ENCODE measurements around the gene FAM13A.

Gene FAM13A

DNA sequence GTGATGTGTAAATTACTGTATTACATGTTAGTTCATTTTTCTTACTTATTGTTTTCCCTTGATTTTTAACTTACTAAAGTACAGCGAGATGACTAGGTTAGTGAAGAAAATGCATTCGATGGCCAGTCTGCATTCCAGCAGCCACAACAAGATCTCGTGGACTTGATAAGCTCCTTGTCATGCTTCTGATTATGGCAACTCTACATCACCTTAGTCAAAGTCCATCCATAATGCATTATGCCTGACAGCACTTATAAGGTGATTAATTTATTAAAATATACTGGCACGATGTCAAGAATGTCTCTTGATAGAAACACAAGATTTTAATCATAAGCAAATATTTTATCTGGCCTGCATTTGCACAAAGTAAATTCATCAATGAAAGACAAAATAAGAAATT, 249.5 kb downstream of the FAM13A start:
- Histone ChIP-seq H3K4me3 (ENCODE audit: low read length) (no peak overlapping the region), H3K9ac (ENCODE audit: low read length) (no peak overlapping the region), H3K27ac (ENCODE audit: low read length) (no peak overlapping the region), H3F3A (ENCODE audit: insufficient read depth, low read length) (no peaks in the 10 kb centered on the region), H3K79me2 (ENCODE audit: low read length) (no peaks in the 10 kb centered on the region), H2AFZ (ENCODE audit: low read length) (no peak overlapping the region), H3K9me2 (replicated peaks; ENCODE audit: insufficient read depth, low read length) (no peaks in the 10 kb centered on the region), H3K36me3 (replicated peaks; ENCODE audit: insufficient read depth, low read length) (no peaks in the 10 kb centered on the region), H4K20me1 (ENCODE audit: insufficient read depth, low read length) (no peaks in the 10 kb centered on the region), H3K27me3 (replicated peaks; ENCODE audit: insufficient read depth, low read length) (no peaks in the 10 kb centered on the region), H3K9me3 (replicated peaks; ENCODE audit: insufficient read depth, low read length) (no peaks in the 10 kb centered on the region), H3K4me1 (ENCODE audit: low read length) (no peaks in the 10 kb centered on the region), H3K4me2 (ENCODE audit: low read depth, low read length) (no peak overlapping the region)
- TF ChIP-seq EZH2phosphoT487 (IDR thresholded peaks at IDR 0.05; ENCODE audit: low read length) = no peak
- TF ChIP-seq, protein P1, sequence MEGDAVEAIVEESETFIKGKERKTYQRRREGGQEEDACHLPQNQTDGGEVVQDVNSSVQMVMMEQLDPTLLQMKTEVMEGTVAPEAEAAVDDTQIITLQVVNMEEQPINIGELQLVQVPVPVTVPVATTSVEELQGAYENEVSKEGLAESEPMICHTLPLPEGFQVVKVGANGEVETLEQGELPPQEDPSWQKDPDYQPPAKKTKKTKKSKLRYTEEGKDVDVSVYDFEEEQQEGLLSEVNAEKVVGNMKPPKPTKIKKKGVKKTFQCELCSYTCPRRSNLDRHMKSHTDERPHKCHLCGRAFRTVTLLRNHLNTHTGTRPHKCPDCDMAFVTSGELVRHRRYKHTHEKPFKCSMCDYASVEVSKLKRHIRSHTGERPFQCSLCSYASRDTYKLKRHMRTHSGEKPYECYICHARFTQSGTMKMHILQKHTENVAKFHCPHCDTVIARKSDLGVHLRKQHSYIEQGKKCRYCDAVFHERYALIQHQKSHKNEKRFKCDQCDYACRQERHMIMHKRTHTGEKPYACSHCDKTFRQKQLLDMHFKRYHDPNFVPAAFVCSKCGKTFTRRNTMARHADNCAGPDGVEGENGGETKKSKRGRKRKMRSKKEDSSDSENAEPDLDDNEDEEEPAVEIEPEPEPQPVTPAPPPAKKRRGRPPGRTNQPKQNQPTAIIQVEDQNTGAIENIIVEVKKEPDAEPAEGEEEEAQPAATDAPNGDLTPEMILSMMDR (IDR thresholded peaks at IDR 0.05; ENCODE audit: low read length) = no peak
- TF ChIP-seq EZH2 (optimal IDR thresholded peaks at IDR 0.05; ENCODE audit: low read depth, low read length) = no peak
- DNase-seq = no peak

DNA sequence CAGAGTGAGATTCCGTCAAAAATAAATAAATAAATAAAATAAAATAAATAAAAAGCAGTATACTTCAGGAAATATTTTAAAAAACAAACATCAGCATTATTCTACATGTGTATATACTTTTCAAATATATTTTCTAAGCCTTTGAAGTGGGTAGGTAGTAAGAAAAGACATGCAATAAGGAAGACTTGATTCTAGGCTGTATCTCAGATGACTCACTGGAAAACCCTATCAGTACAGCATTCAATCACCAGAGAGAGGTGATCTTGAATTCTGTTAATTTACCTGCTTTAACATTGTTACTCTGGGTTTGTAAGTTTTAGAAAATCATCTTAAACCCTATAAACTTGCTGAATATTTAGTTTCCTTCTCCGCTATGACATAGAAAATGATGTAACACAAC, 252.8 kb downstream of the FAM13A start:
- H3F3A ChIP-seq (ENCODE audit: insufficient read depth, low read length) = no peaks in the 10 kb centered on the region
- H3K27me3 ChIP-seq (replicated peaks; ENCODE audit: insufficient read depth, low read length) = no peaks in the 10 kb centered on the region
- H4K20me1 ChIP-seq (ENCODE audit: insufficient read depth, low read length) = no peaks in the 10 kb centered on the region
- no peaks in the 10 kb centered on the region for H3K36me3 ChIP-seq (replicated peaks; ENCODE audit: insufficient read depth, low read length)
- no peak overlapping the region for H3K9ac ChIP-seq (ENCODE audit: low read length)
- TF ChIP-seq, protein P1 (IDR thresholded peaks at IDR 0.05; ENCODE audit: low read length) = no peak
- TF ChIP-seq EZH2phosphoT487 (IDR thresholded peaks at IDR 0.05; ENCODE audit: low read length) = no peak
- TF ChIP-seq EZH2 (optimal IDR thresholded peaks at IDR 0.05; ENCODE audit: low read depth, low read length) = no peak
- no peaks in the 10 kb centered on the region for H3K79me2 ChIP-seq (ENCODE audit: low read length)
- H3K9me3 ChIP-seq (replicated peaks; ENCODE audit: insufficient read depth, low read length) = no peaks in the 10 kb centered on the region
- no peak overlapping the region for H3K4me2 ChIP-seq (ENCODE audit: low read depth, low read length)
- no peak for DNase-seq
- no peak overlapping the region for H3K4me3 ChIP-seq (ENCODE audit: low read length)
- H3K9me2 ChIP-seq (replicated peaks; ENCODE audit: insufficient read depth, low read length) = no peaks in the 10 kb centered on the region
- no peak overlapping the region for H2AFZ ChIP-seq (ENCODE audit: low read length)
- H3K27ac ChIP-seq (ENCODE audit: low read length) = no peak overlapping the region
- 0 out of 2 replicates have a peak, but pooled peaks cover 5% of the 10 kb centered on the region for H3K4me1 ChIP-seq (ENCODE audit: low read length)

DNA sequence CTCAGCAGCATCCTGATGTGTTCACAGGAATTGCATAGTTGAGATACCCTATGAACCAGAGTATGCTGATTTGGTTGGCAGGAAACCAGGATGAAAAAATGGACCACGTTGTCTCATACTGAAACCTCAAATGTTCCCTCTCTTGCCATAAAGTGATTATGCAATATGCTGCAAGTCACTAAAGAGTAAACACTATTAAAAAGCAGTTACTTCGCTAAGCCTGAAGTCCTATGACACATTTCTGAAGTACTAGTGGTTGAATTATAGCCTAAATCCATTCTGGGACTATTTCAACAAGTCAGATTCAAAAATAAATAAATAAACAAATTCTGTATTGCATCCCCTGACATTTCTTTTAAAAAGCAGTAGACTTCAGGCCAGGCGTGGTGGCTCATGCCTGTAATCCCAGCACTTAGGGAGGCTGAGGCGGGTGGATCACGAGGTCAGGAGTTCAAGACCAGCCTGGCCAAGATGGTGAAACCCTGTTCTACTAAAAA, 253.3 kb downstream of the FAM13A start:
- 0 out of 2 replicates have a peak, but pooled peaks cover 5% of the 10 kb centered on the region for H3K4me1 ChIP-seq (ENCODE audit: low read length)
- TF ChIP-seq EZH2 (optimal IDR thresholded peaks at IDR 0.05; ENCODE audit: low read depth, low read length) (no peak), EZH2phosphoT487 (IDR thresholded peaks at IDR 0.05; ENCODE audit: low read length) (no peak)
- TF ChIP-seq, protein P1 (IDR thresholded peaks at IDR 0.05; ENCODE audit: low read length) = no peak
- H3F3A ChIP-seq (ENCODE audit: insufficient read depth, low read length) = no peaks in the 10 kb centered on the region
- H3K79me2 ChIP-seq (ENCODE audit: low read length) = no peaks in the 10 kb centered on the region
- H3K9ac ChIP-seq (ENCODE audit: low read length) = no peak overlapping the region
- no peak overlapping the region for H3K27ac ChIP-seq (ENCODE audit: low read length)
- no peaks in the 10 kb centered on the region for H3K36me3 ChIP-seq (replicated peaks; ENCODE audit: insufficient read depth, low read length)
- no peak for DNase-seq
- H2AFZ ChIP-seq (ENCODE audit: low read length) = no peak overlapping the region
- H3K4me2 ChIP-seq (ENCODE audit: low read depth, low read length) = no peak overlapping the region
- H3K27me3 ChIP-seq (replicated peaks; ENCODE audit: insufficient read depth, low read length) = no peaks in the 10 kb centered on the region
- H3K9me3 ChIP-seq (replicated peaks; ENCODE audit: insufficient read depth, low read length) = no peaks in the 10 kb centered on the region
- H3K9me2 ChIP-seq (replicated peaks; ENCODE audit: insufficient read depth, low read length) = no peaks in the 10 kb centered on the region
- H4K20me1 ChIP-seq (ENCODE audit: insufficient read depth, low read length) = no peaks in the 10 kb centered on the region
- no peak overlapping the region for H3K4me3 ChIP-seq (ENCODE audit: low read length)

Measured in MM.1S (cell line).